Activated CD4-positive, CD25-positive, alpha-beta regulatory T cell treated with anti-CD3 and anti-CD28 coated beads, Interleukin-2, amount 50 U/mL, for 72 hours (primary cell): Measurements from ENCODE around the gene MICU1.
A peak's percentile ranks its signal among the peaks of the same experiment; 100 is the strongest.
"Not testable (repeated sequence)": the region's sequence is repeated elsewhere in the genome, so short reads cannot be mapped to it uniquely, and the experiment has no call there.

Experiments
- DNase-seq: peaks from one replicate; pipeline ENCODE4 v3.0.0; 2021

The MICU1 gene

DNA sequence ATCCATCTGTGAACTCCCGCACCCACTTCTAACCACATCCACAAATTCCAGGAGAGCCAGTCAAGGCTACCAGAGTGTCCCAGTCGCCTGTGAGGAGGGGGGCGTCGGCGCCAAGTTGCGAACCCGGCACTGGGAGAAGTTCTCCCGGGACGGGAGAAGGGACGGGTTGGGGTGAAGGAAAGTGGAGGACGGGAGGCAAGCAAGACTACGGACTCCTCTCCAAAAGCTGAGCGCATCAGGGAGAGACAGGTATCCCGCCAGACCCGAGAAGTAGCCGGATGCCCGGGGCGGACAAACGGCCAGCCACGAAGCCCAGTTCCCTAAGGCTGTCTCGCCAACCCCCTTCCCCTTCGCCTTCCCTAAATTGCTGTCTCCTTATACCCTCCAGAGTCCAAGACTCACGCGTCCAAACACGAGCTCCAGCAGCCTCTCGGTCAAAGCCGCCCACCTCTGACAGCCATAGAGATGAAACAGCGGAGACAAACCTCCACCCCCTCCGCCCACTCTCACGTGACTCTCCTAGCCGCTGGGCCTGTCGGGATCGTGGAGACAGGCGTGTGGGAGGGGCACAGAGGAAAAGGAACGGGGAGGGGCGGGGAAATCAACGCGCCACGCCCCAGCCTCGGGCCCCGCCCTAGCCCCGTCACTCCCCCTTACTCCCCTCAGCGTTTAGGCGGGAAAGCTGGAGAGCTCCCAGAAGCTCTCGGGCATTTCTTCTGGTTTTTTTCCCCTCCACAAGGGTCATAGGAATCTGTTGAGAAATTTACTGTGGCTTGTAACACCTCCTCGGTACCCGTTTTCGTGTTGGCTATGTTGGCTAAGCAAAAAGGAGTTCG, at the start of gene MICU1:
Gene MICU1, minus strand, starts transcription at position 472 of the 836 bp plus-strand sequence. CDS start 59,286 bp downstream, outside the sequence.
- peak; percentile 92 for DNase-seq

GRCh38 chr10:72674174-72674573, 48.3 kb upstream of the MICU1 start:
- DNase-seq: not testable (repeated sequence)

GRCh38 chr10:72673280-72673679, 47.4 kb upstream of the MICU1 start:
- no peak for DNase-seq

- no peak for DNase-seq
Measured at GRCh38 chr10:72667207-72667864, 41.5 kb upstream of the MICU1 start.

DNA sequence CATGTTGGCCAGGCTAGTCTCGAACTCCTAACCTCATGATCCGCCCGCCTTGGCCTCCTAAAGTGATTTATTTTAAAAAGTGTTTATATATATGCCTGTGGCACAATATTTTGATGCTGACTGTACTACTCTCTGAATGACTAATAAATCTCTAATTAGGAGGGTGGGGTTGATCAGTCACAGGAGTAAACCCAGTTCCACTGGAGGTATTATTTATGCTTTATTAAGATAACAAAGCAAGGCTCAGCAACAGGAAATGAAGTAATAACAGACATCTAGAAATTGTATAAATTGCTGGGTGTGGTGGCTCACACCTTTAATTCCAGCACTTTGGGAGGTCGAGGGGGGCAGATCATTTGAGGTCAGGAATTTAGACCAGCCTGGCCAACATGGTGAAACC, 40.0 kb upstream of the MICU1 start:
- DNase-seq: no peak

GRCh38 chr10:72663971-72664370, 38.1 kb upstream of the MICU1 start:
- no peak for DNase-seq

GRCh38 chr10:72661431-72661830, 35.6 kb upstream of the MICU1 start:
- no peak for DNase-seq

GRCh38 chr10:72660220-72660619, 34.3 kb upstream of the MICU1 start:
- DNase-seq: no peak

- no peak for DNase-seq
Measured at GRCh38 chr10:72659694-72660093, 33.8 kb upstream of the MICU1 start.

DNA sequence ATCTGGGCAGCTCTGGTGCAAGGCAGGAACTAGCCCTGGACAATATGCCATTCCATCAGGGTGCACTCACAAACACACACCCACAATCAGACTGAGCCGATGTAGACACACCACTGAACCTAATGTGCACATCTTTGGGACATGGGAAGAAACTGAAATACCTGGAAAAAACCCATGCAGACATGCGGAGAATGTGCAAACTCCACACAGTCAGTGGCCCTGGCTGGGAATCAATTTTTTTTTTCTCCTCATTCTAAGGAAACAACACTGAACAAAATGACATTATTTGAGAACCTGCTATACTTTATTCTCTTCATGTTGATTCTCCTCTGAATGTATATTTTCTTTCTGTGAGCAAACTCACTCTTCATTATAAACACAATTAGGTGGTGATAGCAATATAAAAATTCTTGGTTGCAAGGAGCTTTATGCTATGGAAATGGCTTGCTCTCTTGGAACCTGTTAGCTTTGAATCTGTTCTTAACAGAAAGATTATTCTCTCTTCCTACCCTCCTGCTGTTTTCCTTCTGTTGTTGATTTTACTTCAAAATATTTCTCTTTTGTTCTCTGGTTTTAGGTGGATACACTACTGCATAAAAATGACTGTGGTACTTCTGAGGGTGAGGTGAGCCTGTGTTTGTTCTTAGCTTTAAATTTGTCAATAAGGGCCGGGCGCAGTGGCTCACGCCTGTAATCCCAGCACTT, 33.0 kb upstream of the MICU1 start:
- no peak for DNase-seq

GRCh38 chr10:72654720-72655119, 28.8 kb upstream of the MICU1 start:
- no peak for DNase-seq

DNA sequence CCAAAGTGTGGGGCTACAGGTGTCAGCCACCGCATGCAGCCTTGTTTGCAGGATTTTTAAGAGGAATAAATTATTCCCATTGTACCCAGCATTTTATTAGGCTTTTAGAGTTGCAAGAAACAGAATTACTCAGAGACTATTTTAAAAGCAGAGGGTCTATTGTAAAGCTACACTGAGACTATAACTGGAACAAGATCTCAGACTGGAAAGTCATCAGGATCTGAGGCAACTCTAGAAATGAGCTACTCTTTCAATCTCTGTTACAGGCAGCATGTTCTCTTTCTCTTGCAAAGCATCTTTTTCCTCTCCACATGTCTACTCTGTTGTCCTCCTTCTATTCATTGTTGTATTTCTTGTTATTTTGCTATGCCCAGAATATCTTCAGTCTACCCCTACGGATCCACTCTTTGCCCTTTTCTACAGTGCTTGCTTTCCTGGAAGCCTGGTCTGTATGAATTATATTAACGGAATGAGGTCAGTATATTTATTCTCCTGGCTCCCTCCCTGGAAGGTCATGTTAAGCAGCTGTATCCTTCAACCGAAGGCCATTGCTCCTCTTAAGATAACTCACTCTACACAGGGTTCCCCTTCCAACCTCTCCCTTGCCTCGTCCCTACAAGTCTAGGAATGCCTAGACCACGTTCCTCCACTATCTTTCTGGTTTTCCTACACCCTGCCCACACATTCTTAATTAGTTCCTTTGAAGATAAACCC, 27.7 kb upstream of the MICU1 start:
- no peak for DNase-seq

DNA sequence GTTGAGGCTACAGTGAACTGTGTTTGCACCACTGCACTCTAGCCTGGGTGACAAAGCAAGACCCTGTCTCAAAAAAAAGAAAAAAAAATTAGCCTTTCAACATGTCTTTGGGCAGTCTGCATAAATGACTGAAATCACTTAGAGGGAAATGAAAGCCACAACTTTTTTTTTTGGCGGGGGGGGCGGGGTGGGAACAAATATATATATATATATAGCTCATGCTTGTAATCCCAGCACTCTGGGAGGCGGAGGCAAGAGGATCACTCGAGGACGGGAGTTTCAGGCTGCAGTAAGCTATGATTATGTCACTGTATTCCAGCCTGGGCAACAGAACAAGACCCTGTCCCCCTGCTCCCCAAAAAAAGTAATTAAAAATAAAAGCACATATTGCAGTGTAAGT, 23.4 kb upstream of the MICU1 start:
- no peak for DNase-seq

GRCh38 chr10:72648301-72648700, 22.4 kb upstream of the MICU1 start:
- no peak for DNase-seq

DNA sequence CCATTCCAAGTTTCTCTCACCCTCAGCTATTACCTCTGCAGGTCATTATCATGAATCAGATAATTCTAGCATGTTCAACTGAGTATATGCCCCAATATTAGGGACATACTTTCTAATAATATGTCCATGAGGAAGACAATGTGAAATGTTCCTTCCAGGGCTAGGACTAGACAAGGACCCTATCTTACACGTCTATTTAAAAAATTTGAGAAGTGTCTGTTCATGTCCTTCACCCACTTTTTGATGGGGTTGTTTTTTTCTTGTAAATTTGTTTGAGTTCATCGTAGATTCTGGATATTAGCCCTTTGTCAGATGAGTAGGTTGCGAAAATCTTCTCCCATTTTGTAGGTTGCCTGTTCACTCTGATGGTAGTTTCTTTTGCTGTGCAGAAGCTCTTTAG, 21.1 kb upstream of the MICU1 start:
- not testable (repeated sequence) for DNase-seq

GRCh38 chr10:72645263-72645858, 19.5 kb upstream of the MICU1 start:
- DNase-seq: no peak

- no peak for DNase-seq
Measured at GRCh38 chr10:72642318-72642717, 16.4 kb upstream of the MICU1 start.

DNA sequence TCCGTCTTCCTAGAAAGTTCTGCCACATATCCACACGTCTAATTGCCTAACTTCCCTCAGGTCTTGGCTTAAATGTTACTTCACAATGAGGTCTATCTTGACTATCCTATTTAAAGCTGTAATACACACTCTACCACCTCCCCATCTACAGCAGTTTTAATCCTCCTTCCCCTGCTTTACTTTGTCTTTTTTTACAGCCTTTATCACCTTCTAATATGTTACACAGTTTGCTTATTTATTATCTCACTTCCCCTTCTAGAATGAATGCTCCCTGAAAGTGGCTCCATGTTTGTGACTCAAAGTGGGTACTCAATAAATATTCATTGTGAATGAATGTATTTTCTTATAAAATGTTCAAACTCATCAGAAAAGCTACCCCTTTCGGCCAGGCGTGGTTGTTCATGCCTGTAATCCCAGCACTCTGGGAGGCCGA, 13.6 kb upstream of the MICU1 start:
- no peak for DNase-seq

- no peak for DNase-seq
Measured at GRCh38 chr10:72638586-72639440, 12.9 kb upstream of the MICU1 start.

DNA sequence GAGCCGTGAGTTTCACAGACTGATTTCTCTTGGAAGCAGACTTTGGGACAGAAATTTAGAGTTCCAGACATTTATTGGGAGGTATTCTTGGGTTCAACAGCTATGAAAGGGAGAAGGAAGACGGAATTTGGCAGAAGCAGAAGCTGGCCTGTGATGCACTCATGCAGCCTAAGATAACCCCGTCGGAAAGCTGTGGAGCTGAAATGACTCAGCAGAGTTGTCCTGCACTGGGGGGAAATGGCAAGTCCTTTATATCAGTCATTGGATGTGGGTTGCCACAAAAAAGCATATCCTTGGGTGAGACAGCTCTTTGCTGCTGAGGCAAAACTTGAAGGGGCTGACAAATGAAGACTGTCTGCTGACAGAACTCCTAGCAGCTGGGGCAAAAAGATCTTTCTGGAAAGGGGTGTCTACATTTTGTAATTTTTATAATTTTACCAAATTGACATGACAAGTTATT, 11.5 kb upstream of the MICU1 start:
- DNase-seq: no peak

DNA sequence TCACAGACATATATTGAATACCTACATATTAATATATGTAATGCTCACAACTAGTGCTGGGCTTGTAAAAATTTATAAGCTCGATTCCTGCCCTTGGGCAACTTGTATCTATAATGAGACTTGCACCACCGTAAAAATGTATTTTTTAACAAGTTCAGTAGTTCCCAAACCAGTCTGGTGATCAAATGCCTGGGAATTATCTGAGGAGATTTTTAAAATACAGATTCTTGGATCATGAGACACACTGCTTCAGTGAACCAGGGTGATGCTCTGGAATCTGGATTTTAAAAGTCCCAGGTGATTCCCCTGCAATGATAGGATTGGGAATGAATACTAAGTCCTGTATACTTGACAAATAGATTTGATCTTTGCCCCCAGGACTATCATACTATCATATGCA, 4.3 kb upstream of the MICU1 start:
- DNase-seq: no peak

DNA sequence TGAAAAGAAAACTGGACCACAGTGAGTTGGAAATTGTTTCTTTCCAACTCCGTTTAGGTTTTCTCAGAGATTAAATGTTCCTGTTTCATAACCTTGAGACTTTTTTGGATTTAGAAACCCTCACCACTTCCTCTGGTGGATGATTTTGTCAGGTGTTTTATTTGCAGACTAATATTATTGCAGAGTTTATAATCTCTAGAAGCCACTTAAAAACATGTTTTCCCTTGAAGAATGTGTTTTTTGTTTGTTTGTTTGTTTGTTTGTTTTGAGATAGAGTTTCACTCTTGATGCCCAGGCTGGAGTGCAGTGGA, 520 bp upstream of the MICU1 start:
- no peak for DNase-seq
